Subcutaneous abdominal adipose tissue (tissue), 5 donors: Measurements from ENCODE around the gene NLGN4X.

ENCODE experiments used
- H3K27ac ChIP-seq: one replicate; pipeline ENCODE4 v1.7.0; 2013; ENCODE audit warnings: low read depth, mild to moderate bottlenecking, inconsistent platforms, low read length, moderate library complexity
- H3K27me3 ChIP-seq, 5 donors: one replicate each; pipeline ENCODE4 v1.7.0; 2013; ENCODE audit warnings: low read length in 5 of 5, inconsistent platforms in 1 of 5; ENCODE audit not compliant: control insufficient read depth in 5 of 5, insufficient read depth in 4 of 5
- H3K36me3 ChIP-seq, 5 donors: one replicate each; pipeline ENCODE4 v1.7.0; 2013; ENCODE audit warnings: low read length in 5 of 5; ENCODE audit not compliant: control insufficient read depth in 5 of 5, insufficient read depth in 5 of 5
- H3K4me1 ChIP-seq, 5 donors: one replicate each; pipeline ENCODE4 v1.7.0; 2013; ENCODE audit warnings: low read length in 5 of 5, mild to moderate bottlenecking in 3 of 5, moderate library complexity in 1 of 5; ENCODE audit not compliant: control insufficient read depth in 5 of 5, insufficient read depth in 5 of 5
- H3K4me3 ChIP-seq, 5 donors: one replicate each; pipeline ENCODE4 v1.7.0; 2013; ENCODE audit warnings: low read length in 5 of 5, low read depth in 1 of 5
- H3K9ac ChIP-seq, 5 donors: one replicate each; pipeline ENCODE4 v1.7.0; 2013; ENCODE audit warnings: low read length in 5 of 5, mild to moderate bottlenecking in 4 of 5, moderate library complexity in 3 of 5
- H3K9me3 ChIP-seq, 5 donors: one replicate each; pipeline ENCODE4 v1.7.0; 2013; ENCODE audit warnings: low read length in 5 of 5; ENCODE audit not compliant: control insufficient read depth in 5 of 5
- donor health status: healthy.
- donor health status: healthy.
- donor health status: healthy.
- donor health status: healthy.
- donor health status: healthy.

NLGN4X gene

GRCh38 chrX:5991393-5991792 lies 237.3 kb downstream of the NLGN4X start:
- H3K27me3 ChIP-seq, result no peaks in the 10 kb centered on the region
- H3K9ac ChIP-seq, result no peak overlapping the region
- no peaks in the 10 kb centered on the region for H3K4me1 ChIP-seq

GRCh38 chrX:5979338-5979737 lies 249.3 kb downstream of the NLGN4X start:
- H3K9ac ChIP-seq, result no peak overlapping the region
- H3K9me3 ChIP-seq, result peaks cover 0 to 7% (median 0%) of the 10 kb centered on the region in 5 donors
- H3K27me3 ChIP-seq, result peaks cover 0 to 2% (median 0%) of the 10 kb centered on the region in 5 donors

More at GRCh38 chrX:5991393-5991792, 237.3 kb downstream of the NLGN4X start:
- H3K9me3 ChIP-seq, result peaks cover 0 to 2% (median 0%) of the 10 kb centered on the region in 5 donors
- H3K27ac ChIP-seq, result no peak overlapping the region
- H3K4me3 ChIP-seq, result no peak overlapping the region
- no peaks in the 10 kb centered on the region for H3K36me3 ChIP-seq

GRCh38 chrX:5976332-5976731 lies 252.3 kb downstream of the NLGN4X start:
- Histone ChIP-seq H3K4me3 (no peak overlapping the region), H3K9me3 (no peaks in the 10 kb centered on the region), H3K27ac (no peak overlapping the region), H3K36me3 (no peaks in the 10 kb centered on the region), H3K9ac (no peak overlapping the region), H3K27me3 (peaks cover 0 to 2% (median 0%) of the 10 kb centered on the region in 5 donors), H3K4me1 (no peaks in the 10 kb centered on the region)

More at GRCh38 chrX:5979338-5979737, 249.3 kb downstream of the NLGN4X start:
- Histone ChIP-seq H3K27ac (no peak overlapping the region), H3K4me3 (no peak overlapping the region), H3K36me3 (no peaks in the 10 kb centered on the region), H3K4me1 (no peaks in the 10 kb centered on the region)

GRCh38 chrX:5971300-5971699 lies 257.4 kb downstream of the NLGN4X start:
- H3K9ac ChIP-seq, result no peak overlapping the region
- H3K27me3 ChIP-seq, result peaks cover 0 to 2% (median 0%) of the 10 kb centered on the region in 5 donors
- no peak overlapping the region for H3K27ac ChIP-seq
- H3K4me1 ChIP-seq, result no peaks in the 10 kb centered on the region
- no peaks in the 10 kb centered on the region for H3K9me3 ChIP-seq
- H3K4me3 ChIP-seq, result no peak overlapping the region
- no peaks in the 10 kb centered on the region for H3K36me3 ChIP-seq

- Histone ChIP-seq H3K36me3 (no peaks in the 10 kb centered on the region), H3K4me1 (no peaks in the 10 kb centered on the region), H3K27me3 (no peaks in the 10 kb centered on the region), H3K9me3 (no peaks in the 10 kb centered on the region), H3K9ac (no peak overlapping the region), H3K4me3 (no peak overlapping the region), H3K27ac (no peak overlapping the region)
Measured at GRCh38 chrX:5965406-5965805, 263.3 kb downstream of the NLGN4X start.

GRCh38 chrX:5959286-5959685 lies 269.4 kb downstream of the NLGN4X start:
- H3K4me1 ChIP-seq, result no peaks in the 10 kb centered on the region
- no peaks in the 10 kb centered on the region for H3K36me3 ChIP-seq
- H3K9ac ChIP-seq, result no peak overlapping the region
- H3K4me3 ChIP-seq, result no peak overlapping the region
- no peak overlapping the region for H3K27ac ChIP-seq
- H3K9me3 ChIP-seq, result no peaks in the 10 kb centered on the region
- H3K27me3 ChIP-seq, result no peaks in the 10 kb centered on the region

GRCh38 chrX:5958523-5958922 lies 270.1 kb downstream of the NLGN4X start:
- Histone ChIP-seq H3K9me3 (no peaks in the 10 kb centered on the region), H3K36me3 (no peaks in the 10 kb centered on the region), H3K27me3 (no peaks in the 10 kb centered on the region), H3K9ac (no peak overlapping the region), H3K4me1 (no peaks in the 10 kb centered on the region), H3K4me3 (no peak overlapping the region), H3K27ac (no peak overlapping the region)

GRCh38 chrX:5957506-5957905 lies 271.2 kb downstream of the NLGN4X start:
- Histone ChIP-seq H3K27ac (no peak overlapping the region), H3K4me1 (no peaks in the 10 kb centered on the region), H3K4me3 (no peak overlapping the region), H3K27me3 (no peaks in the 10 kb centered on the region), H3K36me3 (no peaks in the 10 kb centered on the region), H3K9me3 (no peaks in the 10 kb centered on the region), H3K9ac (no peak overlapping the region)

- no peak overlapping the region for H3K4me3 ChIP-seq
- H3K27ac ChIP-seq, result no peak overlapping the region
- H3K9ac ChIP-seq, result no peak overlapping the region
- H3K9me3 ChIP-seq, result no peaks in the 10 kb centered on the region
- H3K4me1 ChIP-seq, result no peaks in the 10 kb centered on the region
- H3K36me3 ChIP-seq, result no peaks in the 10 kb centered on the region
- H3K27me3 ChIP-seq, result no peaks in the 10 kb centered on the region
Measured at GRCh38 chrX:5936438-5936837, 292.2 kb downstream of the NLGN4X start.

GRCh38 chrX:5928224-5928623 lies 300.4 kb downstream of the NLGN4X start:
- no peaks in the 10 kb centered on the region for H3K4me1 ChIP-seq
- H3K9me3 ChIP-seq, result no peaks in the 10 kb centered on the region
- no peak overlapping the region for H3K27ac ChIP-seq
- H3K4me3 ChIP-seq, result no peak overlapping the region
- H3K27me3 ChIP-seq, result peaks cover 0 to 6% (median 3%) of the 10 kb centered on the region in 5 donors
- no peak overlapping the region for H3K9ac ChIP-seq
- no peaks in the 10 kb centered on the region for H3K36me3 ChIP-seq

- Histone ChIP-seq H3K9ac (no peak overlapping the region), H3K4me1 (no peaks in the 10 kb centered on the region), H3K27me3 (peaks cover 0 to 3% (median 0%) of the 10 kb centered on the region in 5 donors), H3K4me3 (no peak overlapping the region), H3K9me3 (peaks cover 0 to 7% (median 3%) of the 10 kb centered on the region in 5 donors), H3K27ac (no peak overlapping the region), H3K36me3 (no peaks in the 10 kb centered on the region)
Measured at GRCh38 chrX:5916945-5917344, 311.7 kb downstream of the NLGN4X start.
